Subcutaneous adipose tissue (tissue), 4 donors: Measurements from ENCODE around the gene SIRPD. TPM values are rescaled to one million over a fixed set of nuclear protein-coding genes. Genes with fewer than 3 reads are reported as not detected.

Experiments
- CTCF ChIP-seq: fragments of 450-650 bp; IDR thresholded peaks from one replicate; pipeline ENCODE4 v1.5.1; 2016; ENCODE audit warnings: low read depth, mild to moderate bottlenecking, control low read depth, antibody characterized with exemption, moderate library complexity
- total RNA-seq, 4 donors: library from RNA; depleted of rRNA; stranded (reverse); fragments of >200 nt; gene quantifications; one replicate each; pipeline ENCODE4 v1.1.0, GENCODE V29; 2016

SIRPD gene
- total RNA-seq, 4 donors from 2014 or later: 7.8 TPM; not detected in 3

DNA sequence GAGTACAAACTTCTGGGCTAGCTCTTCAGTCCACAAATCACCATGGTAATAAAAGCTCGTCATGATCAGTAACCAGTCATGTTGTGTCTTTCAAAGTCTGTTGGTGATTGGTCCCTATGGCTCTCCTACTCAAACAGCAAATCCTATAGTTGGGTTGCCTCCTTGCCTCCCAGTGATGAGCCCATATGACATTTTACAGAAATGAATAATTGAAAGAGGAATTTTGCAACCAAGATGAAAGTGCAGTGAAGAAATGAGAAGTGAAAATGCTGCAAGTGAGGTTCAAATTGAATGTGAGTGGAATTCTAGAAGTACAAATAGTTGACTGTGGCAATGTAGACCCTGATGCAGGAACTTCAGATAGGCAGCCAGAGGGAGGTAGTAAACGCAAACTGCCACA lies 5.1 kb upstream of the SIRPD start:
- TF ChIP-seq CTCF: no peak

- TF ChIP-seq CTCF: no peak
These were observed 3.8 kb upstream of the SIRPD start for GRCh38 chr20:1561350-1561749.

DNA sequence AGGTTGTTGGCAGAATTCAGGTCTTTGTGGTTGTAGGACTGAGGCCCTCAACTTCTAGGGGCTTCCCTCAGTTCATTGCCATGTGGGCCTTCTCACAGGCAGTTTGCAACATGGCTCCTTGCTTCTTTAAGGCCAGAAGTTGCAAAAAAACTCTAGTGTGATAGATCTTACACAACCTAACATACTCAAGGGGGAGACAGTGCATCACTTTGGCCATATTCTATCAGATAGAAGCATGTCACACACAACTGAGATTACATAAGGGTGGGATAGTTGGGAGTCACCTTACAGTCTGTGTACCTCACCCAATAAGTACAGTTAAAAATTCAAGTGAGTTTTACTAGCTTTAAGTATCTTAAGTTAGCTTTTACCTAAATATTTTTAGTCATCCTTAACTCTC lies 1.6 kb downstream of the SIRPD start:
- TF ChIP-seq CTCF: no peak

DNA sequence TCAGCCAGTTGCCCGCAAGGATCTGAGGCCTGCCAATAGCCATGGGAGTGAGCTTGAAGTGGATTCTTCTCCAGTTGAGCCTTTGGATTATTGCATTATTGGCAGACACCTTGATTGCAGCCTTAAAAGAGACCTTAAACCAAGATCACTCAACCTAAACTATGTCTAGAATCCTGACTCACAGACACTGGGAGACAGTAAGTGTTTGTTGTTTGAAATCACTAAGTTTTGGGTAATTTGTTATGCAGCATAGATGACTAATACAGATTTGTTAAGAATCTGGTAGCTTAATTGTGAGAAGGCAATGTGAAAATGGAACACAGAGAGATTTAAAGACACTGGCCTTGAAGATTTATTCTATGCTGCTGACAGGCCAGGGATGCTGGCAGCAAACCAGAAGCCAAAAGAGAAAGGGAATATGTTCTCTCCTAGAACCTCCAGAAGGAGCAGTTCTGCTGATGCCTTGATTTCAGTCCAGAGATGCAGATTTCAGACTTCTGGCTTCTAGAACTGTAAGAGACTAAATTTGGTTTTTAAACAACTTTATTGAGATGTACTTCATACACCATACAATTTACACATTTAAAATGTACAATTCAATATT lies 17.6 kb downstream of the SIRPD start:
- TF ChIP-seq CTCF: no peak

DNA sequence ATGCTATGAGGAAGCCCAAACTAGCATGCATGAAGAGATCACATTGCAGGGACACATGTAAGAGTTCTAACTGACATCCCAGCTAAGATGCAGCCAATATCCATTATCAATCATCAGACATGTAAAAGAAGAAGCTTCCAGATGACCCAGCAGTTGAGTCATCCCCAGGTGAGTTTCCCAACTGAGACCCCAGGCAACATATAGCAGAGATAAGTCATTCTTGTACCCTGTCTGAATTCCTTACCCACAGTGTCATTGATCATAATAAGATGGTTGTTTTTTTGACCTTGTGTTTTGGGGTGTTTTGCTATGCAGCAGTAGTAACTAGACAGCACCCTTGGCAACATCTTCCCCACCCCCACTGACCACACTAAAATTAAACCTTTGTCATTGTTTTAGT lies 18.9 kb downstream of the SIRPD start:
- no peak for TF ChIP-seq CTCF

DNA sequence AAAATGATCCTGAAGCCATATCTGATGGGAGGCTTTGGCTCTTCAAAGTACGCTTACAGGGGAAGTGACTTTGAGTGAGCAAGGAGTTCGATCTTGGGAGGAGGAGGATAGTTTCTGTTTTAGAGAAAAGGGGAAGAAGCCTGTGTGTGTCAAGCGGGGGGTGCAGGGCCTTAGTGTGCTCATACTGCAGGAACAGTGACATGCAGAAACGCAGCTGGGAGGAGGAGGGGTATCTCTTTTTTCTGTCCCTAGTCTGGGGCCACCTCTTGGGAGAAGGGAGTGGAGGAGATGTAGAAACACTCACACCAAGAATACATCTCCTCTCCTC lies 19.8 kb downstream of the SIRPD start:
- no peak for TF ChIP-seq CTCF

DNA sequence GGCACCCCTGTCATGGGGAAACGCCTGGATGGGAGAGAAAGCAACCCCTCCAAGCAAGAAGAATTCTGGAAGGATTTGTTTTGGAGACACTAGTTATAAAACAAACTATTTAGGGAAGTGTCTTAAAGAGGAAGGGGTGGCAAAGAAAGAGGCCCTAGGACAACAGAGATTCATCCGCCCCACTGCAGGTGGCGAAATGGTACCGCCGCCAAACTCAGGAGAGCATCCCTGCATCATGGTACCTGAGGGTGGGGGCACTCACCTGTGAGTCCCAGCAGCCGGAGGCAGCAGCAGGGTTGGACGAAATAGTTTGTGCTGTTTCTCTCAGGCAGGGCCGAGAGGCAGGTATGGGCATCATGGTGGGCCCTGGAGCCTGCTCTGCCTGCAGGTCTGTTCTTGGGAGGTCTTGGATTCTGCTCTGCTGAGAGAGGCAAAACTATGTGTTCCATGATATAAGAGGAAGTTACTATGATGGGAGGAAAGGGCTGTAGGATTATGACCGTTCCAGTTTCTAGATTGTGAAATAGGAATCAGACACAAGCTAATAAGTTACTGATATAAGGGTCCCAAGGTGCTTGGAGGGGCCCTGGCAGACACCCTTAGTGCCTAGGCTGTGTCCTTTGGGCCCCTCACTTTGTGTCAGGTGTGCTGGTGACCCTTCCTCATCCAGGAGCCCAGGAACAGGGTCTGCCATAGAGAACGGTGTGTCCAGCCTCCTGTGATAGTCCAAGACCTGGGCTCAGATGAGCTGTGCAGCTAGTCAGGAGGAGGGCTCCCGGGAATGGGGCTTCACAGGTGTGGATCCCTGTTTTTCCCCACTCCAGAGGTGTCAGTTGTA lies 20.4 kb downstream of the SIRPD start:
- TF ChIP-seq CTCF: no peak
